Measurements from ENCODE around the gene PIGV.

The PIGV gene

GRCh38 chr1:26787706-26788514, at the start of gene PIGV:
TSS of gene PIGV (plus strand) at chr1:26787950. CDS start at chr1:26790816, 2,866 bp downstream.
- DNase-seq (ENCODE audit: low read depth), result peak; percentile 89

GRCh38 chr1:26739329-26739914, 48.3 kb upstream of the PIGV start:
- no peak for DNase-seq (ENCODE audit: low read depth)

GRCh38 chr1:26740023-26740634, 47.6 kb upstream of the PIGV start:
- no peak for DNase-seq (ENCODE audit: low read depth)

GRCh38 chr1:26740952-26741351, 46.8 kb upstream of the PIGV start:
- DNase-seq (ENCODE audit: low read depth), result no peak

GRCh38 chr1:26743426-26744059, 44.2 kb upstream of the PIGV start:
- no peak for DNase-seq (ENCODE audit: low read depth)

GRCh38 chr1:26744075-26744959, 43.4 kb upstream of the PIGV start:
- DNase-seq (ENCODE audit: low read depth), result peak; percentile 71

GRCh38 chr1:26745191-26745590, 42.6 kb upstream of the PIGV start:
- no peak for DNase-seq (ENCODE audit: low read depth)

- DNase-seq (ENCODE audit: low read depth), result no peak
Measured at GRCh38 chr1:26747048-26747447, 40.7 kb upstream of the PIGV start.

GRCh38 chr1:26748351-26748750, 39.4 kb upstream of the PIGV start:
- DNase-seq (ENCODE audit: low read depth), result no peak

- DNase-seq (ENCODE audit: low read depth), result no peak
Measured at GRCh38 chr1:26749458-26749857, 38.3 kb upstream of the PIGV start.

- no peak for DNase-seq (ENCODE audit: low read depth)
Measured at GRCh38 chr1:26750428-26750827, 37.3 kb upstream of the PIGV start.

GRCh38 chr1:26752519-26752918, 35.2 kb upstream of the PIGV start:
- DNase-seq (ENCODE audit: low read depth), result no peak

- no peak for DNase-seq (ENCODE audit: low read depth)
Measured at GRCh38 chr1:26754086-26754874, 33.5 kb upstream of the PIGV start.

- no peak for DNase-seq (ENCODE audit: low read depth)
Measured at GRCh38 chr1:26758358-26758757, 29.4 kb upstream of the PIGV start.

GRCh38 chr1:26759531-26759930, 28.2 kb upstream of the PIGV start:
- DNase-seq (ENCODE audit: low read depth), result no peak

GRCh38 chr1:26761217-26761616, 26.5 kb upstream of the PIGV start:
- no peak for DNase-seq (ENCODE audit: low read depth)

GRCh38 chr1:26767714-26768113, 20.0 kb upstream of the PIGV start:
- no peak for DNase-seq (ENCODE audit: low read depth)

- no peak for DNase-seq (ENCODE audit: low read depth)
Measured at GRCh38 chr1:26768755-26769154, 19.0 kb upstream of the PIGV start.

GRCh38 chr1:26771285-26771642, 16.5 kb upstream of the PIGV start:
- DNase-seq (ENCODE audit: low read depth), result no peak

GRCh38 chr1:26771643-26772321, 16.0 kb upstream of the PIGV start:
- DNase-seq (ENCODE audit: low read depth), result no peak
